ENCODE data around the gene IP6K3.
A peak's percentile ranks its signal among the peaks of the same experiment; 100 is the strongest.

The IP6K3 gene

DNA sequence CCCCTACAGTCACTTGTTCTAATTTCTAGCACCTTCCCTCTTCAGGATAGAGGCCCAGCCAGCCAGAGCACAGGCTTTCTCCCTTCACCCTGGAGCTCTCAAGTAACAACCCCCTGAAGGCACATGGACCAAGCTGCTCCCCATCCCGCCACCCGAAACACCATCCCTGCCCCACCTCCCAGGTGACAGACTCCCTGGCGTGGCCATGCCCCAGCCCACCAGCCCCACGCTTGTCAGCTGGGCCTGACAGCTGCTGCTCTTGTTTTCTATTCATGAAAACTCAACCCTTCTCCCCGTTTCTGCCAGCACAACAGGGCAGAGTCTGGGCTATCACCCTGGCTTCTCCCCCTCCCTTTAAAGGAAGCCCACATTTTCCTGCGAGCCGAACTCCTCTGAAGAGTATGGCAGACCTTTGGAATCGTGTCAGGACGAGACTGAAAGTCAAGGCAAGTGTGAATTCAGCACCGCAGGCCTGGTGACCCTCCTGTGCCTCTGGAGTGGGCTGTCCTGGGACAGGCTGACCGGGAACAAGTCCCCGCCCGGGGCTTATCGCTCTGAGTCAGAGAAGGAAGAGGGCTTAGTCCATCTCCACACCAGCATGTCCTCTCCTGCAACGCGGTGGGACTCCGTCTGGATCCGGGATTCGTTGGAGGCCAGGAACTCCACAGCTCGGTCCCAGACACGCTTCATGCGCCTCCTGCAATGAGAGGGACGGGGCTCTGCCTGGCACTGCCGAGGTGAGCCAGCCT is 25.6 kb upstream of the IP6K3 start:
- TF ChIP-seq SIN3A (IDR thresholded peaks at IDR 0.05; ENCODE audit: borderline replicate concordance, insufficient read depth, low read length) = no peak
- TF ChIP-seq, protein P1, sequence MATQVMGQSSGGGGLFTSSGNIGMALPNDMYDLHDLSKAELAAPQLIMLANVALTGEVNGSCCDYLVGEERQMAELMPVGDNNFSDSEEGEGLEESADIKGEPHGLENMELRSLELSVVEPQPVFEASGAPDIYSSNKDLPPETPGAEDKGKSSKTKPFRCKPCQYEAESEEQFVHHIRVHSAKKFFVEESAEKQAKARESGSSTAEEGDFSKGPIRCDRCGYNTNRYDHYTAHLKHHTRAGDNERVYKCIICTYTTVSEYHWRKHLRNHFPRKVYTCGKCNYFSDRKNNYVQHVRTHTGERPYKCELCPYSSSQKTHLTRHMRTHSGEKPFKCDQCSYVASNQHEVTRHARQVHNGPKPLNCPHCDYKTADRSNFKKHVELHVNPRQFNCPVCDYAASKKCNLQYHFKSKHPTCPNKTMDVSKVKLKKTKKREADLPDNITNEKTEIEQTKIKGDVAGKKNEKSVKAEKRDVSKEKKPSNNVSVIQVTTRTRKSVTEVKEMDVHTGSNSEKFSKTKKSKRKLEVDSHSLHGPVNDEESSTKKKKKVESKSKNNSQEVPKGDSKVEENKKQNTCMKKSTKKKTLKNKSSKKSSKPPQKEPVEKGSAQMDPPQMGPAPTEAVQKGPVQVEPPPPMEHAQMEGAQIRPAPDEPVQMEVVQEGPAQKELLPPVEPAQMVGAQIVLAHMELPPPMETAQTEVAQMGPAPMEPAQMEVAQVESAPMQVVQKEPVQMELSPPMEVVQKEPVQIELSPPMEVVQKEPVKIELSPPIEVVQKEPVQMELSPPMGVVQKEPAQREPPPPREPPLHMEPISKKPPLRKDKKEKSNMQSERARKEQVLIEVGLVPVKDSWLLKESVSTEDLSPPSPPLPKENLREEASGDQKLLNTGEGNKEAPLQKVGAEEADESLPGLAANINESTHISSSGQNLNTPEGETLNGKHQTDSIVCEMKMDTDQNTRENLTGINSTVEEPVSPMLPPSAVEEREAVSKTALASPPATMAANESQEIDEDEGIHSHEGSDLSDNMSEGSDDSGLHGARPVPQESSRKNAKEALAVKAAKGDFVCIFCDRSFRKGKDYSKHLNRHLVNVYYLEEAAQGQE (IDR thresholded peaks at IDR 0.05; ENCODE audit: insufficient read depth in 1 of 2, low read depth in 2 of 2, low read length in 2 of 2) = no peak
- TF ChIP-seq POLR2AphosphoS5 (IDR thresholded peaks at IDR 0.05; ENCODE audit: low read depth, low read length) = no peak
- TF ChIP-seq FOXP2 (optimal IDR thresholded peaks at IDR 0.05; ENCODE audit: borderline replicate concordance, extremely low read depth, extremely low read length, insufficient read depth) = no peak
- no peak for TF ChIP-seq TAF1 (IDR thresholded peaks at IDR 0.05; ENCODE audit: borderline replicate concordance, insufficient read depth, low read length)

DNA sequence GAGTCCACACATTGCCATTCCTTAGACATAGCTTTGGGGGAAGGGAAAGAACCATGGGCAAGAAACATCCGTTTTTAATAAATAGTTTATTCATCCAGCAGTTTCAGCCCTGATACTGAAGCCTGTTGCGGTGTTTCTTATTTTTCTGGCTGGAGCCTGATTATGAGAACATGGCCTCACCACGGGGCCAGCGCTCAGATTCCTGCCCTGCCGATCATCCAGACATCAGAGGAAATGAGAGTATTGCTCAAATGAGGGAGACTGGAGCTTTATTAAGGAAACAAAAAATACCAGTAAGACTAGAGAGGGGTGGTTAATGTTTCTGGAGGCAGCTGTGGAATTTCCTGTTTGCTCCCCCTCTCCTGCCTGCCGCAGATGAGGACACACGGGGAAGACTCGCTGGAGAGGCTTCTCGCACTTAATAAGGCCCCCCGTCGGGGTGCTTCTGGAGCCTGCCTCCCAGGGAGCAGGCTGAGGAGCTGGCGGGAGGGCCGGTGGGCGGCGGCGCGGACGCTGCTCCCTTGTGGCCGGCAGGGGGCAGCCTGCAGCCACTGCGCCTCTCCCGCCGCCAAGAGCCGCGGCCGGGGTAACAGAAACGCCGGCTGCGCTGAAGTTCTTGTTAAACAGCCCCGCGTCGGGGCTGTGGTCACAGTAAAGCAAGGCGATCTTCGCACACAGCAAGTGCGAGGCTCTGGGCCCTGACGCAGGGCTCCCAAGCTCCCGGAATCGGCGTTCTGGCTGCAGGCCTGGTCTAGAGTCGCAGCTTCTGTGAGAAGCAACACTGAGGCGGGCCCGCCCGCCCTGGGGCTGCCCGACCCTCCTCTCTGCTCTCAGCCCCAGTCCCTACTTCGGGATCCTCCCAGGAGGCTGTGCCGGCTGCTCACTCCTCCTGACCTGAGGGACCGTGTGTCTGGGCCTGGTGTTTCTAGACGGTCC is 24.7 kb upstream of the IP6K3 start:
- TF ChIP-seq FOXP2 (optimal IDR thresholded peaks at IDR 0.05; ENCODE audit: borderline replicate concordance, extremely low read depth, extremely low read length, insufficient read depth) = peak; percentile 61
- peak; percentile 12; the same call in 1 of the 2 replicates for TF ChIP-seq POLR2AphosphoS5 (IDR thresholded peaks at IDR 0.05; ENCODE audit: low read depth, low read length)
- TF ChIP-seq, protein P1 (IDR thresholded peaks at IDR 0.05; ENCODE audit: insufficient read depth in 1 of 2, low read depth in 2 of 2, low read length in 2 of 2) = 0 out of 4 replicates have a peak, but pooled peaks of 1 of the 2 experiments have one; percentile 28
- TF ChIP-seq SIN3A (IDR thresholded peaks at IDR 0.05; ENCODE audit: borderline replicate concordance, insufficient read depth, low read length) = no peak

DNA sequence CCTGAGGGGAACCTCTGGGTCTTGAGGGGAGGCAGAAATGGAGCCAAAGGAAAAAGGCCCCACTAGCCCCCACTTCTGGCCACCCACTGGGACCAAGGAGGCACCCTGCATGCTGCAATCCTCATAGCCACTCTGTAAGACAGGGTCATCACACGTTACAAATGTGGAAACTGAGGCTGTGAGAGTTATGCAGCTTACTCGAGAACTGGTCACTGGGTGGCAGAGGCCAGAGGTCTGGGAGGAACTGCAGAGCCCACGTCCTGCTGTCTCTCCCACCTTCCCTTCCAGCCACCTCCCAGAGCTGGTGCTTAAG is 24.1 kb upstream of the IP6K3 start:
- TF ChIP-seq, protein P1 (IDR thresholded peaks at IDR 0.05; ENCODE audit: insufficient read depth in 1 of 2, low read depth in 2 of 2, low read length in 2 of 2) = no peak
- TF ChIP-seq POLR2AphosphoS5 (IDR thresholded peaks at IDR 0.05; ENCODE audit: low read depth, low read length) = 0 out of 2 replicates have a peak, but pooled peaks have one; percentile 41
- no peak for TF ChIP-seq TAF1 (IDR thresholded peaks at IDR 0.05; ENCODE audit: borderline replicate concordance, insufficient read depth, low read length)
- no peak for TF ChIP-seq FOXP2 (optimal IDR thresholded peaks at IDR 0.05; ENCODE audit: borderline replicate concordance, extremely low read depth, extremely low read length, insufficient read depth)
- TF ChIP-seq SIN3A (IDR thresholded peaks at IDR 0.05; ENCODE audit: borderline replicate concordance, insufficient read depth, low read length) = no peak

DNA sequence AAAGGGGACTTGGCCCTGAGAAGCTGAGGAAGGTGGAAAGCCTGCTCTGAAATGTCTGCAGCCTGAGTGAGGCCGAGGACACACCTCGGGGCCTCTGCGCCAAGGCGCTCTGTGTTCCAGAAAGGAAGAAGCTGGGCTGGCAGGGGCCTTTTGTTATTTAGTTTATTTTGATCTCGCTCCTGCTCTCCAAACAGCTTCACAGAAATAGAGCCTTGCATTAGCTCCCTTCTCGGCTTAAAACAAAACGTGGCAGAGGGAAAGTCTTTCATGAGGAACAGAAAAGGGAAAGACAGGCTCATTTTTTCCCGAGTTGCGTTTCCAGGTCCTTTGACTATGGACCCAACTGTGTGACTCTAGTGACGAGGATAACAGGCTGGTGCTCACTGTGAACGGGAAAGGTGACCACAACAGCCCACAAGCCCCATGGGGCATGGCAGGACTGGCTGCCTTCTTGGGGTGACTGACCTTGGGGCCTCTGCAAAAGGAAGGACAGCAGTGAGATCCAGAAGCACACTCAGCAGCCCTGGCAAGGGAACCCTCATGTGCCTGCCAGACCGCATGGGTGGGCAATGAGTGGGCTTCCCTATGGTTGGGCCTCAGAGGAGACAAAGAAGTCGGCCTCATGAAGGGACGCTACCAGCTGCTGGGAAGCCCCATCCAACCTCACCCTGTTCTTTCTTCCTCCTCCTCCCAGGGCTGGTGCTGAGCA is 23.6 kb upstream of the IP6K3 start:
- TF ChIP-seq POLR2AphosphoS5 (IDR thresholded peaks at IDR 0.05; ENCODE audit: low read depth, low read length) (no peak), TAF1 (IDR thresholded peaks at IDR 0.05; ENCODE audit: borderline replicate concordance, insufficient read depth, low read length) (no peak), FOXP2 (optimal IDR thresholded peaks at IDR 0.05; ENCODE audit: borderline replicate concordance, extremely low read depth, extremely low read length, insufficient read depth) (no peak)
- TF ChIP-seq, protein P1 (IDR thresholded peaks at IDR 0.05; ENCODE audit: insufficient read depth in 1 of 2, low read depth in 2 of 2, low read length in 2 of 2) = no peak

Measured in PFSK-1 (cell line).